Neural cell (in vitro differentiated cells): ENCODE measurements around the gene ZNF568. TPM values are rescaled to one million over a fixed set of nuclear protein-coding genes. Genes with fewer than 3 reads are reported as not detected.

ENCODE experiments used
- H2AFZ ChIP-seq: fragments of 200-600, 300-800 bp; sonication (generic), shearing (Covaris generic); 2 replicates; pipeline ENCODE4 v1.6.0; 2014; ENCODE audit warnings: low read depth, mild to moderate bottlenecking, antibody characterized with exemption, low read length, moderate library complexity
- H3F3A ChIP-seq: fragments of 200-600 bp; shearing (Covaris generic); 2 replicates; pipeline ENCODE4 v1.6.1; 2016; ENCODE audit warnings: mild to moderate bottlenecking, moderate library complexity, mixed read lengths, antibody characterized with exemption, low read length; ENCODE audit not compliant: insufficient read depth, poor library complexity, severe bottlenecking
- H3K27ac ChIP-seq: fragments of 200-600, 300-800 bp; sonication (generic), shearing (Covaris generic); 2 replicates; pipeline ENCODE4 v1.5.1; 2014; ENCODE audit warnings: mild to moderate bottlenecking, low read length, moderate library complexity
- H3K27me3 ChIP-seq: fragments of 300-800, 200-600 bp; sonication (generic), shearing (Covaris generic); 2 replicates; pipeline ENCODE4 v1.6.0; 2014; ENCODE audit warnings: mild to moderate bottlenecking, low read depth, low read length, moderate library complexity; ENCODE audit not compliant: insufficient read depth
- H3K36me3 ChIP-seq: fragments of 300-800, 200-600 bp; sonication (generic), shearing (Covaris generic); 2 replicates; pipeline ENCODE4 v1.5.1; 2014; ENCODE audit warnings: mild to moderate bottlenecking, antibody characterized with exemption, low read length, moderate library complexity; ENCODE audit not compliant: insufficient read depth
- H3K4me2 ChIP-seq: fragments of 300-800, 200-600 bp; sonication (generic), shearing (Covaris generic); 2 replicates; pipeline ENCODE4 v1.6.0; 2014; ENCODE audit warnings: mild to moderate bottlenecking, low read length
- H3K4me3 ChIP-seq: fragments of 300-800, 200-600 bp; sonication (generic), shearing (Covaris generic); 2 replicates; pipeline ENCODE4 v1.5.1; 2014; ENCODE audit warnings: mild to moderate bottlenecking, low read length, moderate library complexity
- H3K79me2 ChIP-seq: fragments of 200-600 bp; shearing (Covaris generic); replicated peaks from 2 replicates; pipeline ENCODE4 v1.6.0; 2014; ENCODE audit warnings: mild to moderate bottlenecking, low read length, moderate library complexity; ENCODE audit not compliant: insufficient read depth
- H3K9ac ChIP-seq: fragments of 300-800, 200-600 bp; sonication (generic), shearing (Covaris generic); 2 replicates; pipeline ENCODE4 v1.6.1; 2016; ENCODE audit warnings: mild to moderate bottlenecking, low read length, mixed read lengths
- H3K9me2 ChIP-seq: fragments of 200-600 bp; shearing (Covaris generic); 2 replicates; pipeline ENCODE4 v1.6.1; 2016; ENCODE audit warnings: mild to moderate bottlenecking, low read length, mixed read lengths; ENCODE audit not compliant: insufficient read depth
- H3K9me3 ChIP-seq: fragments of 200-600, 300-800 bp; sonication (generic), shearing (Covaris generic); 2 replicates; pipeline ENCODE4 v1.6.1; 2016; ENCODE audit warnings: mild to moderate bottlenecking, mixed run types, low read length, moderate library complexity, mixed read lengths
- H4K20me1 ChIP-seq: fragments of 200-600 bp; shearing (Covaris generic); 2 replicates; pipeline ENCODE4 v1.6.1; 2016; ENCODE audit warnings: mild to moderate bottlenecking, mixed run types; ENCODE audit not compliant: insufficient read depth
- CTCF ChIP-seq: fragments of 450-650 bp; IDR thresholded peaks from 2 replicates; pipeline ENCODE4 v1.5.1; 2014; ENCODE audit warnings: antibody characterized with exemption, mild to moderate bottlenecking, moderate library complexity; ENCODE audit not compliant: poor library complexity, severe bottlenecking
- EP300 ChIP-seq: fragments of 450-650 bp; conservative IDR thresholded peaks from 2 replicates; pipeline ENCODE4 v1.6.1; 2014; ENCODE audit warnings: antibody characterized with exemption, mild to moderate bottlenecking, moderate library complexity; ENCODE audit not compliant: poor library complexity, severe bottlenecking
- EZH2 ChIP-seq: fragments of 200-600, 300-800 bp; shearing (Covaris generic), sonication (generic); IDR thresholded peaks from 2 replicates; pipeline ENCODE4 v1.6.1; 2014; ENCODE audit warnings: antibody characterized with exemption, low read length, borderline replicate concordance, mild to moderate bottlenecking; ENCODE audit not compliant: insufficient read depth, poor library complexity, severe bottlenecking
- MXI1 ChIP-seq: fragments of 450-650 bp; conservative IDR thresholded peaks from 2 replicates; pipeline ENCODE4 v1.6.1; 2014; ENCODE audit warnings: antibody characterized with exemption, mild to moderate bottlenecking; ENCODE audit not compliant: poor library complexity, severe bottlenecking
- POLR2AphosphoS5 ChIP-seq: IDR thresholded peaks from 2 replicates; pipeline ENCODE4 v1.6.1; 2012
- RAD21 ChIP-seq: fragments of 450-650 bp; conservative IDR thresholded peaks from 2 replicates; pipeline ENCODE4 v1.6.1; 2014; ENCODE audit warnings: antibody characterized with exemption, mild to moderate bottlenecking, moderate library complexity
- REST ChIP-seq: IDR thresholded peaks from 2 replicates; pipeline ENCODE4 v1.6.1; 2012; ENCODE audit warnings: borderline replicate concordance
- SMC3 ChIP-seq: fragments of 450-650 bp; conservative IDR thresholded peaks from 2 replicates; pipeline ENCODE4 v1.6.1; 2014; ENCODE audit warnings: antibody characterized with exemption, mild to moderate bottlenecking, moderate library complexity; ENCODE audit not compliant: poor library complexity
- TAF1 ChIP-seq: IDR thresholded peaks from 2 replicates; pipeline ENCODE4 v1.6.1; 2012; ENCODE audit warnings: low read depth
- polyA plus RNA-seq: library from polyadenylated mRNA; depleted of rRNA; stranded (reverse); fragments of >200 nt; gene quantifications from 2 replicates; pipeline ENCODE4 v1.2.3, GENCODE V29; 2014

Gene ZNF568
- polyA plus RNA-seq, 1 donor from 2014 or later: 19.2 TPM

- no peak overlapping the region for H3K9ac ChIP-seq
- no peak overlapping the region for H3K27ac ChIP-seq
- no peaks in the 10 kb centered on the region for H3K36me3 ChIP-seq
- H3K9me3 ChIP-seq: peaks cover 9% of the 10 kb centered on the region
- no peaks in the 10 kb centered on the region for H3K27me3 ChIP-seq
- H4K20me1 ChIP-seq: no peaks in the 10 kb centered on the region
- TF ChIP-seq POLR2AphosphoS5 (no peak), EP300 (no peak), EZH2 (no peak), CTCF (no peak), RAD21 (no peak), SMC3 (no peak), MXI1 (no peak), REST (no peak), TAF1 (no peak)
- no peak overlapping the region for H3K4me3 ChIP-seq
- H3K79me2 ChIP-seq: no peaks in the 10 kb centered on the region
- H3K4me2 ChIP-seq: no peak overlapping the region
- H2AFZ ChIP-seq: no peak overlapping the region
- no peaks in the 10 kb centered on the region for H3K9me2 ChIP-seq
- H3F3A ChIP-seq: no peaks in the 10 kb centered on the region
Observed at GRCh38 chr19:37009871-37010270, 93.7 kb downstream of the ZNF568 start.

- no peaks in the 10 kb centered on the region for H3K36me3 ChIP-seq
- no peak overlapping the region for H3K9ac ChIP-seq
- no peaks in the 10 kb centered on the region for H3K79me2 ChIP-seq
- no peak overlapping the region for H3K4me3 ChIP-seq
- TF ChIP-seq SMC3 (no peak), EZH2 (no peak), MXI1 (no peak)
- H3K27me3 ChIP-seq: no peaks in the 10 kb centered on the region
- H3K9me2 ChIP-seq: no peaks in the 10 kb centered on the region
- peaks cover 13% of the 10 kb centered on the region for H3K9me3 ChIP-seq
- H3F3A ChIP-seq: no peaks in the 10 kb centered on the region
- no peaks in the 10 kb centered on the region for H4K20me1 ChIP-seq
- no peak overlapping the region for H3K27ac ChIP-seq
- H2AFZ ChIP-seq: no peak overlapping the region
- H3K4me2 ChIP-seq: no peak overlapping the region
Observed at GRCh38 chr19:37012093-37012745, 96.1 kb downstream of the ZNF568 start.
